ENCODE measurements around the gene HLA-DQB2.

GRCh38 chr6:32785781-32786533 lies 22.6 kb upstream of the HLA-DQB2 start:
- TF ChIP-seq CTCF (IDR thresholded peaks at IDR 0.05; ENCODE audit: insufficient read depth, low read length, poor library complexity, severe bottlenecking) (peak; percentile 83), EZH2phosphoT487 (conservative IDR thresholded peaks at IDR 0.05; ENCODE audit: low read length) (no peak)
